ENCODE results near the gene TTYH3. TPM values are rescaled to one million over a fixed set of nuclear protein-coding genes. Genes with fewer than 3 reads are reported as not detected.
A peak's percentile ranks its signal among the peaks of the same experiment; 100 is the strongest.

Gene TTYH3
- total and polyA plus RNA-seq, 2 of the 13 experiments (the other 11 are each of a cell fraction or from before 2014, with no cell fraction given): 26.3 to 50.0 TPM

DNA sequence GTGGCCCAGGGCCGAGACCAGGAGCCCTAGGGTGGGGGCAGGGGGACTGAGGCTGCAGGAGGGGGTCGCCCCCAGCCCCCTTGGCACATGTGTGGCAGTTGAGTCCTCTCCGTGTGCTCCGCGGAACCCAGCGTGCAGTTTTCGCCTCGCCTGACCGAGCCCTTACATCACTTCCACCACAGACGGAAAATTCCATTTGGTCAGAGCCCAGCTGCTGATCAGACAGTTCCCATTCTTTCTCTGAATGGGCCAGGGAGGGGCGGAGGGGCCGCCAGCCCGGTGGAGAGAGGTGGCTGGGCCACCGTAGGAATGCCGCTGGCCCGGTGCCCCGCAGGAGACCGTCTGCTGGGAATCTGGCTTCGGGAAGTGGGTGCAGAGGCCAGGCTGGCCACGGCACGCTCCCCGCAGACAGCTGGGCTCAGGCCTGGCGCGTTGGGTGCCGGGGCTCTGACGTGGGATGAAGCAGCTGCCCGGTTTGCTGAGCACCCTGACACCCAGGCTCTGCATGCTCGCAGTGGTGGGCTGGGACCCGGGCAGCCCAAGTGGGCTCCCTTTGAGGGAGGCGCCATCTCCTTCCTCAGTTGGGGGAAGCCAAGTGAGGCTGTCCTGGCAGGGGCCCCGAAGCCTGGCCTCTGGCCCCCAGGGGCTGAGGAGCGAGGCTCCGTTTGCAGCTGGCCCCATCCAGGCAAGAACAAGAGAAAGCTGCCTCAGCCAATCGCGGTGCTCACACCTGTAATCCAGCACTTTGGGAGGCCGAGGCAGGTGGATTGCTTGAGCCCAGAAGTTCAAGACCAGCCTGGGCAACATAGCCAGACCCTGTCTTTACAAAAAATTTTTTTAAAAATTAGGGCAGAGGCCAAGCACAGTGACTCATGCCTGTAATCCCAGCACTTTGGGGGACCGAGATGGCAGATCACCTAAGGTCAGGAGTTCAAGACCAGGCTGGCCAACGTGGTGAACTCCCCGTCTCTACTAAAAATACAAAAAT is 9.9 kb downstream of the TTYH3 start (continued):
- TF ChIP-seq HOXA5 (CRISPR knock-in tag; IDR thresholded peaks at IDR 0.05) (peak; percentile 42; the same call in 1 of the 2 replicates), ZBTB7B (CRISPR knock-in tag; IDR thresholded peaks at IDR 0.05) (peak; percentile 64; the same call in 1 of the 2 replicates), FOXK2 (IDR thresholded peaks at IDR 0.05) (no peak), JUND (CRISPR knock-in tag; IDR thresholded peaks at IDR 0.05) (no peak), KDM6A (CRISPR knock-in tag; IDR thresholded peaks at IDR 0.05; ENCODE audit: low read depth) (no peak), ZNF780A (CRISPR knock-in tag; IDR thresholded peaks at IDR 0.05) (no peak), ZKSCAN8 (CRISPR knock-in tag; IDR thresholded peaks at IDR 0.05; ENCODE audit: borderline replicate concordance) (no peak), MEF2D (CRISPR knock-in tag; IDR thresholded peaks at IDR 0.05) (no peak), ZNF446 (CRISPR knock-in tag; IDR thresholded peaks at IDR 0.05) (no peak), GFI1 (CRISPR knock-in tag; IDR thresholded peaks at IDR 0.05; ENCODE audit: borderline replicate concordance) (no peak), ZMYM4 (CRISPR knock-in tag; IDR thresholded peaks at IDR 0.05) (no peak), MAFF (IDR thresholded peaks at IDR 0.05; ENCODE audit: low read depth, low read length) (peak; percentile 67; the same call in 1 of the 2 replicates), ZFP36L2 (CRISPR knock-in tag; IDR thresholded peaks at IDR 0.05) (no peak)
- TF ChIP-seq, protein P1, sequence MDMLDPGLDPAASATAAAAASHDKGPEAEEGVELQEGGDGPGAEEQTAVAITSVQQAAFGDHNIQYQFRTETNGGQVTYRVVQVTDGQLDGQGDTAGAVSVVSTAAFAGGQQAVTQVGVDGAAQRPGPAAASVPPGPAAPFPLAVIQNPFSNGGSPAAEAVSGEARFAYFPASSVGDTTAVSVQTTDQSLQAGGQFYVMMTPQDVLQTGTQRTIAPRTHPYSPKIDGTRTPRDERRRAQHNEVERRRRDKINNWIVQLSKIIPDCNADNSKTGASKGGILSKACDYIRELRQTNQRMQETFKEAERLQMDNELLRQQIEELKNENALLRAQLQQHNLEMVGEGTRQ (IDR thresholded peaks at IDR 0.05; ENCODE audit: low read depth, low read length): no peak
- TF ChIP-seq, protein P1 (CRISPR knock-in tag; IDR thresholded peaks at IDR 0.05; ENCODE audit: borderline replicate concordance): no peak
- TF ChIP-seq, protein P2, sequence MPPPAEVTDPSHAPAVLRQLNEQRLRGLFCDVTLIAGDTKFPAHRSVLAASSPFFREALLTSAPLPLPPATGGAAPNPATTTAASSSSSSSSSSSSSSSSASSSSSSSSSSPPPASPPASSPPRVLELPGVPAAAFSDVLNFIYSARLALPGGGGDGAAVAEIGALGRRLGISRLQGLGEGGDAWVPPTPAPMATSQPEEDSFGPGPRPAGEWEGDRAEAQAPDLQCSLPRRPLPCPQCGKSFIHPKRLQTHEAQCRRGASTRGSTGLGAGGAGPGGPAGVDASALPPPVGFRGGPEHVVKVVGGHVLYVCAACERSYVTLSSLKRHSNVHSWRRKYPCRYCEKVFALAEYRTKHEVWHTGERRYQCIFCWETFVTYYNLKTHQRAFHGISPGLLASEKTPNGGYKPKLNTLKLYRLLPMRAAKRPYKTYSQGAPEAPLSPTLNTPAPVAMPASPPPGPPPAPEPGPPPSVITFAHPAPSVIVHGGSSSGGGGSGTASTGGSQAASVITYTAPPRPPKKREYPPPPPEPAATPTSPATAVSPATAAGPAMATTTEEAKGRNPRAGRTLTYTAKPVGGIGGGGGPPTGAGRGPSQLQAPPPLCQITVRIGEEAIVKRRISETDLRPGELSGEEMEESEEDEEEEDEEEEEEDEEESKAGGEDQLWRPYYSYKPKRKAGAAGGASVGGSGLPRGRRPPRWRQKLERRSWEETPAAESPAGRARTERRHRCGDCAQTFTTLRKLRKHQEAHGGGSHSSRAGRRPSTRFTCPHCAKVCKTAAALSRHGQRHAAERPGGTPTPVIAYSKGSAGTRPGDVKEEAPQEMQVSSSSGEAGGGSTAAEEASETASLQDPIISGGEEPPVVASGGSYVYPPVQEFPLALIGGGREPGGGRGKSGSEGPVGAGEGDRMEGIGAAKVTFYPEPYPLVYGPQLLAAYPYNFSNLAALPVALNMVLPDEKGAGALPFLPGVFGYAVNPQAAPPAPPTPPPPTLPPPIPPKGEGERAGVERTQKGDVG (CRISPR knock-in tag; IDR thresholded peaks at IDR 0.05; ENCODE audit: borderline replicate concordance): peak; percentile 74; the same call in 1 of the 2 replicates
- TF ChIP-seq, protein P3, sequence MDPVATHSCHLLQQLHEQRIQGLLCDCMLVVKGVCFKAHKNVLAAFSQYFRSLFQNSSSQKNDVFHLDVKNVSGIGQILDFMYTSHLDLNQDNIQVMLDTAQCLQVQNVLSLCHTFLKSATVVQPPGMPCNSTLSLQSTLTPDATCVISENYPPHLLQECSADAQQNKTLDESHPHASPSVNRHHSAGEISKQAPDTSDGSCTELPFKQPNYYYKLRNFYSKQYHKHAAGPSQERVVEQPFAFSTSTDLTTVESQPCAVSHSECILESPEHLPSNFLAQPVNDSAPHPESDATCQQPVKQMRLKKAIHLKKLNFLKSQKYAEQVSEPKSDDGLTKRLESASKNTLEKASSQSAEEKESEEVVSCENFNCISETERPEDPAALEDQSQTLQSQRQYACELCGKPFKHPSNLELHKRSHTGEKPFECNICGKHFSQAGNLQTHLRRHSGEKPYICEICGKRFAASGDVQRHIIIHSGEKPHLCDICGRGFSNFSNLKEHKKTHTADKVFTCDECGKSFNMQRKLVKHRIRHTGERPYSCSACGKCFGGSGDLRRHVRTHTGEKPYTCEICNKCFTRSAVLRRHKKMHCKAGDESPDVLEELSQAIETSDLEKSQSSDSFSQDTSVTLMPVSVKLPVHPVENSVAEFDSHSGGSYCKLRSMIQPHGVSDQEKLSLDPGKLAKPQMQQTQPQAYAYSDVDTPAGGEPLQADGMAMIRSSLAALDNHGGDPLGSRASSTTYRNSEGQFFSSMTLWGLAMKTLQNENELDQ (CRISPR knock-in tag; IDR thresholded peaks at IDR 0.05; ENCODE audit: borderline replicate concordance): no peak
- TF ChIP-seq, protein P4, sequence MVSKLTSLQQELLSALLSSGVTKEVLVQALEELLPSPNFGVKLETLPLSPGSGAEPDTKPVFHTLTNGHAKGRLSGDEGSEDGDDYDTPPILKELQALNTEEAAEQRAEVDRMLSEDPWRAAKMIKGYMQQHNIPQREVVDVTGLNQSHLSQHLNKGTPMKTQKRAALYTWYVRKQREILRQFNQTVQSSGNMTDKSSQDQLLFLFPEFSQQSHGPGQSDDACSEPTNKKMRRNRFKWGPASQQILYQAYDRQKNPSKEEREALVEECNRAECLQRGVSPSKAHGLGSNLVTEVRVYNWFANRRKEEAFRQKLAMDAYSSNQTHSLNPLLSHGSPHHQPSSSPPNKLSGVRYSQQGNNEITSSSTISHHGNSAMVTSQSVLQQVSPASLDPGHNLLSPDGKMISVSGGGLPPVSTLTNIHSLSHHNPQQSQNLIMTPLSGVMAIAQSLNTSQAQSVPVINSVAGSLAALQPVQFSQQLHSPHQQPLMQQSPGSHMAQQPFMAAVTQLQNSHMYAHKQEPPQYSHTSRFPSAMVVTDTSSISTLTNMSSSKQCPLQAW (CRISPR knock-in tag; IDR thresholded peaks at IDR 0.05): peak; percentile 44; the same call in 1 of the 2 replicates

Measured in HepG2 (cell line).